ENCODE data around the gene FRRS1L.

The FRRS1L gene

DNA sequence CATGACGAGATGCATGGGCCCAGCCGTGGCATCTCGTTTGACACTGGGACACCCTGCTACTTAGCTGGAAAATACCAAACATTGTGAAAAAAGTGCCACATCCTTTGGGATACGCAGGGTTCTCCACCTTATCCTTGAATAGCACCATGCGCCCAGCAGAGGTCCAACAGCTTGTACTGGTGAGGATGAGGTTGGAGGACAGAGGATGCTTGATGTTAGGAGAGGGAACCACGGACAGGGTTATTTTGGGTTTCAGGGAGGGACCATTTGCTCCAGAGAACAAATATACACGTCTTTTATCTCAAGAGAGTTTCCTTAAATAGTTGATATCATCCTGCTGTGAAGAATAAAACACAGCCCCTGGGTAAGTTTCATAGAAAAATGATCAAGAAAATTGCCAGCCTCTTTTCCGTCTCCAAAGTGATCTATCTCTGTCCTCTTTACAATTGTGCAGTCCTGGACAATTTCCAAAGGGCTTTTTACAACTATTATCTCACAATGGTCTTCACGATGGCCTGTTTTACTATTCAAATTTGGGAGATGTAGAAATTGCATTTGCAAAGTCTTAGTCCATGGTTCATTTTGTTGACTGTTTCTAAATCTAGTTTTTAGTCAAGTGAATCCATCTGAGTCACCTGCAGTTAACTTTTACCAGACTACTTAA lies 19.9 kb upstream of the FRRS1L start:
- Mint-ChIP-seq H3K4me1 (ENCODE audit: low read depth) (peaks cover 6% of the 10 kb centered on the region), H3K4me3 (no peak overlapping the region), H3K36me3 (ENCODE audit: low read depth) (no peaks in the 10 kb centered on the region), H3K27ac (no peak overlapping the region), H3K9me3 (no peaks in the 10 kb centered on the region), H3K27me3 (peaks cover 15% of the 10 kb centered on the region)
- intact Hi-C loops (cut with micrococcal nuclease): no loop called here

DNA sequence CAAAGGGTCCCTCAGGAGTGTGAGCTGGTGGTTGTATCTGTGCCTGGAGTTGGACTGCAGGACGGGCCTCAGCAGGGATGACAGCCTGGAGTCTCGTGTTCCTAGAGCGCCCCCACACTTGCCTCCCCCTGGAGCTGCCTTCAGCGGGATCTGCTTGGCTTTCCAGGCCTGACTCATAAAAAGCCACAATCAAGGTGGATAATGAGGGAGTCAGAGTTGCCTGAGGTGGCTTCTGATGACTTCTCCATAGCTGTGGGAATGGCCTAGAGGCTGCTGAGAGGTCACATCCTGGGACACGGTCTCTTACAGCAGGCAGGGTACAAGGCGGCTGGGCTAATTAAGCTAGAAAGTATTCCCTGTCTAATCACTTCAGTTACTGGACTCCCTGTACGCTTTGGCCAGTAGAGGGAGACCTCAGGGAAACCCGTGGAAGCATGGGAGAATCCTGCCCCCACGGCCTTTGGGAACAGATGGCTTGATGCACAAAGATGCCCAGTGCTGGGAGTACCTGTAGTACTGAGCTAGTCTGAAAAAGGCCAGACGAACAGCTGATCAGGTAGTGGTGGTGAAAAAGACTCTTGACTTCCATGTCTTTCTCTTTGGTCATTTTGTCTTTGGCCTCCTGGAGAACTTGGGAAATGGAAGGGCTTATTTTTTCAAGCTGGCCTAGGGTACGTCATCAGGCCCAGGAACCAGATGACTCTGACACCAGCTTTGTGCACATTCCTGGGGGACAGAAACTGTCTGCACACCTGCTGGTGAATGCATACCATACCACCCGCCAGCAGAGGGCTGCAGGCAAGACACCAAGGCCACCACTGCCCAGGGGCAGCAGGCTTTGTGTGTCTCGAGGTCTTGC lies 16.1 kb upstream of the FRRS1L start:
- H3K9me3 Mint-ChIP-seq: no peaks in the 10 kb centered on the region
- H3K27ac Mint-ChIP-seq: no peak overlapping the region
- no peaks in the 10 kb centered on the region for H3K36me3 Mint-ChIP-seq (ENCODE audit: low read depth)
- no peak overlapping the region for H3K4me3 Mint-ChIP-seq
- intact Hi-C loops (cut with micrococcal nuclease): no loop called here
- peaks cover 6% of the 10 kb centered on the region for H3K4me1 Mint-ChIP-seq (ENCODE audit: low read depth)
- H3K27me3 Mint-ChIP-seq: peaks cover 23% of the 10 kb centered on the region

DNA sequence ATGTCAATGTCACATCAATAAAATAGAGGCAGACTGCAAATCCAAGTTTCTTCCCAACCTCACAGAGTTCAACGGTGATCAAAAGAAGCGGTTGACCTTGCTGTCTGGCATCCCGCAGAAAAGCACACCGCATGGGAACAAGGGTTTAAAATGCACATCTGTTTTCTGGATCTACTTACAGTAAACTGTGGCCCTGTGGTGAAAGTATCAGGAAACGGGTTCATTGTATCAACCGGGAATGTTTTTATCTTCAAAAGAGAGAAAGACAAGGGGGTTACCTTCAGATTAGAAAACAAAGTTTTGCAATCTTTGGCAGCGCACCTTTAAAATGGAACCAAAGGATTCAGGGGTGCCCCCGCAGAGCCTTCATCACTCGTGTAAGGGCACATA lies 15.5 kb upstream of the FRRS1L start:
- Mint-ChIP-seq H3K36me3 (ENCODE audit: low read depth) (no peaks in the 10 kb centered on the region), H3K27ac (no peak overlapping the region), H3K9me3 (no peaks in the 10 kb centered on the region), H3K4me1 (ENCODE audit: low read depth) (peaks cover 6% of the 10 kb centered on the region), H3K4me3 (no peak overlapping the region), H3K27me3 (peaks cover 20% of the 10 kb centered on the region)
- intact Hi-C loops (cut with micrococcal nuclease): no loop called here

GRCh38 chr9:109181284-109181683 lies 14.2 kb upstream of the FRRS1L start:
- H3K36me3 Mint-ChIP-seq (ENCODE audit: low read depth): no peaks in the 10 kb centered on the region
- peaks cover 20% of the 10 kb centered on the region for H3K27me3 Mint-ChIP-seq
- H3K9me3 Mint-ChIP-seq: no peaks in the 10 kb centered on the region
- intact Hi-C loops (cut with micrococcal nuclease): no loop called here
- peaks cover 6% of the 10 kb centered on the region for H3K4me1 Mint-ChIP-seq (ENCODE audit: low read depth)
- H3K27ac Mint-ChIP-seq: no peak overlapping the region
- no peak overlapping the region for H3K4me3 Mint-ChIP-seq

DNA sequence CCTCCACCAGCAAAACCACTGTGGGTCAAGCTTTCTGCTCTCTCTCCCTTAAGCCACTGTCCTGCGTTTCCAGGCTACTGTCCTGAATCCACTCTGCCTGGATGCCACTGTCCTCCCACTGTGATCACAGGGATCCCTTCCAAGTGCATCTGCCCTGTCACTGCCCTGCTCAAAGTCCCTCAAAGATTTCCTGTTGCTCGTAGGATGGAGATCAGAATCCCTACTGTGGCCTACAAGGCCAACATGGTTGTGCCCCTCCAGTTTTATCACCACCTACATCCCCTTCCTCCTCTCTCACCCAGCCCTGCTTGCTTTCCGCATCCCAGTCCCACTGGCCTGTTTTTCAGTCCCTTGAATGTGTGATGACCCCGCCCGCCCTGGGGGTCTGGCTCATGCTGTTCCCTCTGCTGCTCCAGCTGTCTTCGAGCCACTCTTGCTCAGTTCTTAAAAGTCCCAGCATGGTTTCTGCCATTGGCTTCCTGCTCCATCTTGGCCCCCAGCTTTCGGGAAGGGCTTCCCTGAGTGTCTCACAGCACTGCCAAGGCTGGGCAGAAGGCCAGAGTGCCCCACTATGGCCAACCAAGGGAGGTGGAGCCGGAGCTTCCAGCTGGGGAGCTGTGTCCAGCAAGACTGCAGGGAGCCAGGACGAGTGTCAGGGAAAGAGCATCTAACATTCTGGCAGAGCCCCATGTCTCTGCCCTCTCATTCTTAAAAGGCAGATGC lies 12.9 kb upstream of the FRRS1L start:
- Mint-ChIP-seq H3K27me3 (peaks cover 18% of the 10 kb centered on the region), H3K9me3 (no peaks in the 10 kb centered on the region), H3K27ac (no peak overlapping the region), H3K4me3 (no peak overlapping the region), H3K4me1 (ENCODE audit: low read depth) (no peaks in the 10 kb centered on the region), H3K36me3 (ENCODE audit: low read depth) (no peaks in the 10 kb centered on the region)
- intact Hi-C loops (cut with micrococcal nuclease): no loop called here

DNA sequence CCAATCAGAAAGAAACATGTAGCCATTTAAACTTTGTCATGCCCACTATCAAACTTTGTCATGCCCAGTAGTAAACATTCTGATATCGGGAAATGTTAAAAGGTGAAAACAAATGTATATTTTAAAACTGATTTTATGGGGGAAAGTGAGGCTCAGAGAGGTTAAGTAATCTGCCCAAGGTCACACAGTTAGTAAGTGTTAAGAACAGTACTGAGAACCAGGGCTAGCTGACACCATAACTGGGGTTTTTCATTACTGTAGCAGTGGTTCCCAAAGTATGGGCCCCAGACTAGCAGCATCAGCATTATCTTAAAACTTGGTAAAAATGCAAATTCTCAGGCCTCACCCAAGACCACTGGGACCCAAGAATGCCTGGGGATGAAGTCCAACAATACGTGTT lies 9.9 kb upstream of the FRRS1L start:
- no peak overlapping the region for H3K4me3 Mint-ChIP-seq
- intact Hi-C loops (cut with micrococcal nuclease): no loop called here
- H3K36me3 Mint-ChIP-seq (ENCODE audit: low read depth): no peaks in the 10 kb centered on the region
- H3K27ac Mint-ChIP-seq: no peak overlapping the region
- no peaks in the 10 kb centered on the region for H3K4me1 Mint-ChIP-seq (ENCODE audit: low read depth)
- H3K9me3 Mint-ChIP-seq: no peaks in the 10 kb centered on the region
- H3K27me3 Mint-ChIP-seq: peaks cover 20% of the 10 kb centered on the region

GRCh38 chr9:109176386-109176785 lies 9.3 kb upstream of the FRRS1L start:
- no peaks in the 10 kb centered on the region for H3K36me3 Mint-ChIP-seq (ENCODE audit: low read depth)
- intact Hi-C loops (cut with micrococcal nuclease): no loop called here

DNA sequence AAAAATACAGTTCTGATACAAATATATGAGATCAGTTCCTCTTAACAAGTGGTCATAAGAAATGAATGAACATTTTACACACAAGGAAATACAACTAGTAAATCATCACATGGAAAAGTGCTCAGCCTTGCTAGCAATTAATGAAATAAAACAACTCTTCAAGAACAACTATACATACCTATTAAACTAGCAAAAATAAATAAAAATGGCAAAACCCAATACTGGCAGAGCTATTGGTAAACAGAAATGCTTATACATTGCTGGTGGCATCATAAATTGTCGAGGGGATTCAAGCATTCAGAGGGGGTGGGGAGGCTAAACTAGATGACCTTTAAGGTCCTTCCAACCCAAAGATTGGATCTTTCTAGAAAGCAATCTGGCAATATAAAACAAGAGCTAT lies 5.9 kb upstream of the FRRS1L start:
- peaks cover 29% of the 10 kb centered on the region for H3K27me3 Mint-ChIP-seq
- intact Hi-C loops (cut with micrococcal nuclease): no loop called here
- H3K4me3 Mint-ChIP-seq: no peak overlapping the region
- H3K27ac Mint-ChIP-seq: no peak overlapping the region
- H3K4me1 Mint-ChIP-seq (ENCODE audit: low read depth): no peaks in the 10 kb centered on the region
- H3K9me3 Mint-ChIP-seq: no peaks in the 10 kb centered on the region
- H3K36me3 Mint-ChIP-seq (ENCODE audit: low read depth): no peaks in the 10 kb centered on the region

More at GRCh38 chr9:109176386-109176785, 9.3 kb upstream of the FRRS1L start:
- H3K27ac Mint-ChIP-seq: no peak overlapping the region
- H3K4me1 Mint-ChIP-seq (ENCODE audit: low read depth): no peaks in the 10 kb centered on the region
- peaks cover 25% of the 10 kb centered on the region for H3K27me3 Mint-ChIP-seq
- H3K4me3 Mint-ChIP-seq: no peak overlapping the region
- H3K9me3 Mint-ChIP-seq: no peaks in the 10 kb centered on the region

- Mint-ChIP-seq H3K27me3 (peaks cover 37% of the 10 kb centered on the region), H3K27ac (no peak overlapping the region)
These were observed 4.9 kb upstream of the FRRS1L start for GRCh38 chr9:109171926-109172325.

DNA sequence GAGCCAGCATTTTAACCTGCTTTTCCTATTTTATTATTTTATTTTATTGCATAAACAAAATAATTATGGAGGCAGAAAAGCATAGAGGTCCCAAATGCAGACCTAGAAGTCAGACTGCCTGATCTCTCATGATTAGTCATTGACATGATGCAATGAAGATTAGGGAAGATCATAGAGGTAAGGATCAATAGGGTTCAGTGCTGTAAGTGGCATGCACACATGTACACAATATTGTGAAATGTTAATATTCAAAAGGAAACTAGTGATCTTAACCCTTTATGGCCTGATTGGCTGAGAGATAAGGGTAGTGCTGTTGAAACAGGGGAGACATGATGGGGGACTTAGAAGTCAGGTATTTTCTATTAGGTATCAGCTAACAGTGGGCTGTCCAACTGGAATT lies 1.1 kb upstream of the FRRS1L start:
- Mint-ChIP-seq H3K4me1 (ENCODE audit: low read depth) (peaks cover 11% of the 10 kb centered on the region), H3K4me3 (no peak overlapping the region), H3K27ac (no peak overlapping the region), H3K36me3 (ENCODE audit: low read depth) (no peaks in the 10 kb centered on the region), H3K9me3 (no peaks in the 10 kb centered on the region), H3K27me3 (peaks cover 61% of the 10 kb centered on the region)
- intact Hi-C loops (cut with micrococcal nuclease): loop anchor here (10.0 kb wide), 1 partner anchor 63 kb away; no protein-coding TSS in a partner anchor

More at GRCh38 chr9:109171926-109172325, 4.9 kb upstream of the FRRS1L start:
- H3K4me3 Mint-ChIP-seq: no peak overlapping the region
- H3K9me3 Mint-ChIP-seq: no peaks in the 10 kb centered on the region
- intact Hi-C loops (cut with micrococcal nuclease): no loop called here
- no peaks in the 10 kb centered on the region for H3K36me3 Mint-ChIP-seq (ENCODE audit: low read depth)
- peaks cover 5% of the 10 kb centered on the region for H3K4me1 Mint-ChIP-seq (ENCODE audit: low read depth)

GRCh38 chr9:109167716-109168115 lies 667 bp upstream of the FRRS1L start:
- H3K27ac Mint-ChIP-seq: no peak overlapping the region
- H3K4me3 Mint-ChIP-seq: no peak overlapping the region
- H3K27me3 Mint-ChIP-seq: peaks cover 62% of the 10 kb centered on the region
- no peaks in the 10 kb centered on the region for H3K9me3 Mint-ChIP-seq
- peaks cover 11% of the 10 kb centered on the region for H3K4me1 Mint-ChIP-seq (ENCODE audit: low read depth)
- no peaks in the 10 kb centered on the region for H3K36me3 Mint-ChIP-seq (ENCODE audit: low read depth)
- intact Hi-C loops (cut with micrococcal nuclease): loop anchor here (10.0 kb wide), 1 partner anchor 63 kb away; no protein-coding TSS in a partner anchor

GRCh38 chr9:109166171-109166770 lies 778 bp downstream of the FRRS1L start:
- peaks cover 62% of the 10 kb centered on the region for H3K27me3 Mint-ChIP-seq
- H3K4me3 Mint-ChIP-seq: no peak overlapping the region
- intact Hi-C loops (cut with micrococcal nuclease): loop anchor here (10.0 kb wide), 1 partner anchor 61 kb away; no protein-coding TSS in a partner anchor
- H3K9me3 Mint-ChIP-seq: no peaks in the 10 kb centered on the region
- H3K27ac Mint-ChIP-seq: no peak overlapping the region
- H3K4me1 Mint-ChIP-seq (ENCODE audit: low read depth): peaks cover 14% of the 10 kb centered on the region
- no peaks in the 10 kb centered on the region for H3K36me3 Mint-ChIP-seq (ENCODE audit: low read depth)

- H3K4me1 Mint-ChIP-seq (ENCODE audit: low read depth): peaks cover 16% of the 10 kb centered on the region
- no peak overlapping the region for H3K4me3 Mint-ChIP-seq
- H3K27ac Mint-ChIP-seq: no peak overlapping the region
- intact Hi-C loops (cut with micrococcal nuclease): loop anchor here (10.0 kb wide), 1 partner anchor 59 kb away; no protein-coding TSS in a partner anchor
- peaks cover 65% of the 10 kb centered on the region for H3K27me3 Mint-ChIP-seq
- H3K9me3 Mint-ChIP-seq: no peaks in the 10 kb centered on the region
- H3K36me3 Mint-ChIP-seq (ENCODE audit: low read depth): no peaks in the 10 kb centered on the region
These were observed 3.0 kb downstream of the FRRS1L start for GRCh38 chr9:109164042-109164441.
